ENCODE measurements around the gene FBXO11. TPM values are rescaled to one million over a fixed set of nuclear protein-coding genes. Genes with fewer than 3 reads are reported as not detected.

FBXO11 gene
- total and polyA plus RNA-seq, 10 of the 15 experiments (the other 5 are each of a cell fraction or from before 2014, with no cell fraction given) = 5.9 to 38.9 (median 22.5) TPM

- TF ChIP-seq, protein P1, sequence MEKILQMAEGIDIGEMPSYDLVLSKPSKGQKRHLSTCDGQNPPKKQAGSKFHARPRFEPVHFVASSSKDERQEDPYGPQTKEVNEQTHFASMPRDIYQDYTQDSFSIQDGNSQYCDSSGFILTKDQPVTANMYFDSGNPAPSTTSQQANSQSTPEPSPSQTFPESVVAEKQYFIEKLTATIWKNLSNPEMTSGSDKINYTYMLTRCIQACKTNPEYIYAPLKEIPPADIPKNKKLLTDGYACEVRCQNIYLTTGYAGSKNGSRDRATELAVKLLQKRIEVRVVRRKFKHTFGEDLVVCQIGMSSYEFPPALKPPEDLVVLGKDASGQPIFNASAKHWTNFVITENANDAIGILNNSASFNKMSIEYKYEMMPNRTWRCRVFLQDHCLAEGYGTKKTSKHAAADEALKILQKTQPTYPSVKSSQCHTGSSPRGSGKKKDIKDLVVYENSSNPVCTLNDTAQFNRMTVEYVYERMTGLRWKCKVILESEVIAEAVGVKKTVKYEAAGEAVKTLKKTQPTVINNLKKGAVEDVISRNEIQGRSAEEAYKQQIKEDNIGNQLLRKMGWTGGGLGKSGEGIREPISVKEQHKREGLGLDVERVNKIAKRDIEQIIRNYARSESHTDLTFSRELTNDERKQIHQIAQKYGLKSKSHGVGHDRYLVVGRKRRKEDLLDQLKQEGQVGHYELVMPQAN (conservative IDR thresholded peaks at IDR 0.05) = 0 out of 2 replicates have a peak, but pooled peaks have one; percentile 24
- TF ChIP-seq NR2C2 (IDR thresholded peaks at IDR 0.05; ENCODE audit: borderline replicate concordance, control insufficient read depth, insufficient read length, low read depth) = no peak
- peak; percentile 36; the same call in 1 of the 2 replicates for TF ChIP-seq CREM (IDR thresholded peaks at IDR 0.05; ENCODE audit: low read depth)
- no peak for TF ChIP-seq STAT3 (IDR thresholded peaks at IDR 0.05; ENCODE audit: low read depth, low read length)
- peak; percentile 57 for TF ChIP-seq HDGF (IDR thresholded peaks at IDR 0.05)
- no peak; the same call in 1 of the 2 replicates for TF ChIP-seq RAD51 (IDR thresholded peaks at IDR 0.05)
- TF ChIP-seq HSF1 (IDR thresholded peaks at IDR 0.05; ENCODE audit: low read depth, low read length) = no peak
- no peak for TF ChIP-seq PBX3 (IDR thresholded peaks at IDR 0.05; ENCODE audit: insufficient replicate concordance, low read depth, low read length)
- no peak for TF ChIP-seq NFXL1 (IDR thresholded peaks at IDR 0.05; ENCODE audit: borderline replicate concordance)
- TF ChIP-seq, protein P2, sequence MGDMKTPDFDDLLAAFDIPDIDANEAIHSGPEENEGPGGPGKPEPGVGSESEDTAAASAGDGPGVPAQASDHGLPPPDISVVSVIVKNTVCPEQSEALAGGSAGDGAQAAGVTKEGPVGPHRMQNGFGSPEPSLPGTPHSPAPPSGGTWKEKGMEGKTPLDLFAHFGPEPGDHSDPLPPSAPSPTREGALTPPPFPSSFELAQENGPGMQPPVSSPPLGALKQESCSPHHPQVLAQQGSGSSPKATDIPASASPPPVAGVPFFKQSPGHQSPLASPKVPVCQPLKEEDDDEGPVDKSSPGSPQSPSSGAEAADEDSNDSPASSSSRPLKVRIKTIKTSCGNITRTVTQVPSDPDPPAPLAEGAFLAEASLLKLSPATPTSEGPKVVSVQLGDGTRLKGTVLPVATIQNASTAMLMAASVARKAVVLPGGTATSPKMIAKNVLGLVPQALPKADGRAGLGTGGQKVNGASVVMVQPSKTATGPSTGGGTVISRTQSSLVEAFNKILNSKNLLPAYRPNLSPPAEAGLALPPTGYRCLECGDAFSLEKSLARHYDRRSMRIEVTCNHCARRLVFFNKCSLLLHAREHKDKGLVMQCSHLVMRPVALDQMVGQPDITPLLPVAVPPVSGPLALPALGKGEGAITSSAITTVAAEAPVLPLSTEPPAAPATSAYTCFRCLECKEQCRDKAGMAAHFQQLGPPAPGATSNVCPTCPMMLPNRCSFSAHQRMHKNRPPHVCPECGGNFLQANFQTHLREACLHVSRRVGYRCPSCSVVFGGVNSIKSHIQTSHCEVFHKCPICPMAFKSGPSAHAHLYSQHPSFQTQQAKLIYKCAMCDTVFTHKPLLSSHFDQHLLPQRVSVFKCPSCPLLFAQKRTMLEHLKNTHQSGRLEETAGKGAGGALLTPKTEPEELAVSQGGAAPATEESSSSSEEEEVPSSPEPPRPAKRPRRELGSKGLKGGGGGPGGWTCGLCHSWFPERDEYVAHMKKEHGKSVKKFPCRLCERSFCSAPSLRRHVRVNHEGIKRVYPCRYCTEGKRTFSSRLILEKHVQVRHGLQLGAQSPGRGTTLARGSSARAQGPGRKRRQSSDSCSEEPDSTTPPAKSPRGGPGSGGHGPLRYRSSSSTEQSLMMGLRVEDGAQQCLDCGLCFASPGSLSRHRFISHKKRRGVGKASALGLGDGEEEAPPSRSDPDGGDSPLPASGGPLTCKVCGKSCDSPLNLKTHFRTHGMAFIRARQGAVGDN (IDR thresholded peaks at IDR 0.05) = no peak; the same call in 1 of the 2 replicates
These were observed at the start of gene FBXO11 (continued) for GRCh38 chr2:47906157-47907038.

Data from GM12878 (cell line).